Endothelial cell of umbilical vein (primary cell): Measurements from ENCODE around the gene UBE2I. TPM values are rescaled to one million over a fixed set of nuclear protein-coding genes. Genes with fewer than 3 reads are reported as not detected.

Source experiments
- BruUV-seq: library from RNA; stranded (reverse); fragments of 400-500 nt; replicated peaks from 2 replicates; lab custom pipeline; 2021; lab: Mats Ljungman, UMichigan
- CTCF ChIA-PET: fragments of 300-600, 350-600 bp; sonication (Branson Sonifier 250); formaldehyde crosslinking; loops from one replicate; lab custom pipeline; 2021; ENCODE audit warnings: antibody characterized with exemption, inconsistent platforms; lab: Charles Lee
- POLR2A ChIA-PET: fragments of 300-600, 350-600 bp; sonication (Branson Sonifier 250); formaldehyde crosslinking; loops from one replicate; lab custom pipeline; 2021; ENCODE audit warnings: antibody characterized with exemption, inconsistent platforms; lab: Charles Lee
- DNase-seq: peaks from one replicate; pipeline ENCODE4 v3.0.0-alpha.2; 2011; ENCODE audit warnings: low read depth, low spot score
- FAIRE-seq: peaks from 2 replicates; lab custom pipeline; 2011; peaks lifted over from hg19 to GRCh38; lab: Jason Lieb, UNC
- H2AFZ ChIP-seq: 2 replicates; pipeline ENCODE4 v1.6.0; 2012; ENCODE audit warnings: low read depth, low read length, control low read depth, inconsistent platforms
- H3K27ac ChIP-seq: 2 replicates; pipeline ENCODE4 v1.5.1; 2011; ENCODE audit warnings: low read depth, mild to moderate bottlenecking, control low read depth, low read length, moderate library complexity; ENCODE audit not compliant: insufficient read depth
- H3K27me3 ChIP-seq, 2 experiments: 2 replicates each; pipeline versions ENCODE4 v1.6.0 to v1.6.1; 2011; ENCODE audit warnings: low read length in 2 of 2, mixed read lengths in 1 of 2; ENCODE audit not compliant: control insufficient read depth in 2 of 2, insufficient read depth in 2 of 2
- H3K36me3 ChIP-seq, 2 experiments: 2 replicates in 1 of 2; 3 replicates in 1 of 2; pipeline ENCODE4 v1.5.1; 2011; ENCODE audit warnings: low read length in 2 of 2, mild to moderate bottlenecking in 1 of 2, moderate library complexity in 1 of 2; ENCODE audit not compliant: control insufficient read depth in 2 of 2, insufficient read depth in 2 of 2; ENCODE audit errors: extremely low read depth in 1 of 2
- H3K4me1 ChIP-seq: 3 replicates; pipeline ENCODE4 v1.5.1; 2011; ENCODE audit warnings: mild to moderate bottlenecking, low read length; ENCODE audit not compliant: control insufficient read depth, insufficient read depth; ENCODE audit errors: extremely low read depth
- H3K4me2 ChIP-seq: 2 replicates; pipeline ENCODE4 v1.6.1; 2011; ENCODE audit warnings: low read length, control low read depth, mixed read lengths; ENCODE audit not compliant: insufficient read depth
- H3K4me3 ChIP-seq, 3 experiments: fragments of 200-600 bp in 1 of 3; sonication (generic), shearing (Covaris generic) in 1 of 3; replicated peaks in 1 of 3; 2 replicates each; pipeline ENCODE4 v1.5.1; 2011 to 2016; ENCODE audit warnings: control low read depth in 3 of 3, low read length in 3 of 3, mild to moderate bottlenecking in 2 of 3, inconsistent platforms in 1 of 3, low read depth in 1 of 3, moderate library complexity in 1 of 3; ENCODE audit not compliant: insufficient read depth in 1 of 3
- H3K79me2 ChIP-seq: 2 replicates; pipeline ENCODE4 v1.6.0; 2012; ENCODE audit warnings: low read length, inconsistent platforms; ENCODE audit not compliant: control insufficient read depth, insufficient read depth
- H3K9ac ChIP-seq: replicated peaks from 2 replicates; pipeline ENCODE3; 2011; ENCODE audit warnings: low read length, control low read depth; ENCODE audit not compliant: insufficient read depth; ENCODE audit errors: extremely low read depth
- H3K9me1 ChIP-seq: replicated peaks from 3 replicates; pipeline ENCODE4 v1.6.0; 2011; ENCODE audit warnings: mild to moderate bottlenecking, low read length; ENCODE audit not compliant: control insufficient read depth, insufficient read depth; ENCODE audit errors: extremely low read depth
- H3K9me3 ChIP-seq: replicated peaks from 2 replicates; pipeline ENCODE4 v1.5.1; 2012; ENCODE audit warnings: low read length, inconsistent platforms; ENCODE audit not compliant: control insufficient read depth, insufficient read depth
- H4K20me1 ChIP-seq: replicated peaks from 2 replicates; pipeline ENCODE3; 2011; ENCODE audit warnings: mild to moderate bottlenecking, low read length; ENCODE audit not compliant: control insufficient read depth, insufficient read depth; ENCODE audit errors: extremely low read depth
- EZH2 ChIP-seq: IDR thresholded peaks from 2 replicates; pipeline ENCODE4 v1.6.1; 2012; ENCODE audit warnings: borderline replicate concordance, low read depth, mild to moderate bottlenecking, moderate library complexity, low read length, inconsistent platforms; ENCODE audit not compliant: severe bottlenecking
- FOS ChIP-seq: IDR thresholded peaks from 2 replicates; pipeline ENCODE4 v1.6.1; 2011; ENCODE audit warnings: mild to moderate bottlenecking, low read length, moderate library complexity, borderline replicate concordance; ENCODE audit not compliant: insufficient read depth
- GATA2 ChIP-seq: IDR thresholded peaks from 2 replicates; pipeline ENCODE4 v1.7.0; 2011; ENCODE audit warnings: low read depth, mild to moderate bottlenecking, moderate library complexity, mixed read lengths, low read length; ENCODE audit not compliant: insufficient read length, insufficient read depth
- JUN ChIP-seq: IDR thresholded peaks from 2 replicates; pipeline ENCODE4 v1.6.1; 2011; ENCODE audit warnings: borderline replicate concordance, low read depth; ENCODE audit not compliant: insufficient read length, insufficient read depth
- MAX ChIP-seq: IDR thresholded peaks from 2 replicates; pipeline ENCODE4 v1.6.1; 2011; ENCODE audit not compliant: insufficient read depth, insufficient read length
- MYC ChIP-seq: IDR thresholded peaks from one replicate; pipeline ENCODE4 v1.6.1; 2011; ENCODE audit warnings: mild to moderate bottlenecking, low read depth, low read length
- POLR2A ChIP-seq: IDR thresholded peaks from 2 replicates; pipeline ENCODE4 v1.6.1; 2012; ENCODE audit warnings: low read depth, mild to moderate bottlenecking, control low read depth, low read length
- dilution Hi-C: fragments of 300-500 bp; cut with MboI; formaldehyde crosslinking; loops from one replicate; pipeline ENCODE4 v1.15.0; 2019; ENCODE audit warnings: low sequenced_read_pairs; ENCODE audit not compliant: extremely low pct_ligation_motif_present
- intact Hi-C: fragments of 100-400 bp; cut with micrococcal nuclease; formaldehyde crosslinking; loops from one replicate; pipeline ENCODE4 v1.10.0; 2022
- polyA plus RNA-seq, 4 experiments: library from polyadenylated mRNA; depleted of rRNA in 3 of 4; stranded (reverse) in 3 of 4; unstranded in 1 of 4; fragments of >200 nt; gene quantifications; 2 replicates each; pipeline versions ENCODE4 v1.2.1 to v1.2.3, GENCODE V29; 2011 to 2012; ENCODE audit warnings: missing spikeins in 1 of 4
- total RNA-seq: library from RNA; stranded (reverse); gene quantifications from 2 replicates; pipeline ENCODE4 v1.2.3, GENCODE V29; 2021

UBE2I gene
- total and polyA plus RNA-seq, 2 donors (not counting 3 experiments of a cell fraction or from before 2014, with no cell fraction given) = 122 to 233 TPM

GRCh38 chr16:1375298-1375640, 65.8 kb downstream of the UBE2I start:
- Histone ChIP-seq H3K9ac (no peak overlapping the region), H3K4me2 (no peak overlapping the region), H2AFZ (no peak overlapping the region), H3K27ac (no peak overlapping the region), H3K9me1 (no peaks in the 10 kb centered on the region), H3K79me2 (peaks cover 24% of the 10 kb centered on the region), H3K9me3 (no peaks in the 10 kb centered on the region), H3K4me1 (peaks cover 12% of the 10 kb centered on the region), H3K27me3 (no peaks in the 10 kb centered on the region), H3K4me3 (no peak overlapping the region), H4K20me1 (no peaks in the 10 kb centered on the region), H3K36me3 (peaks cover 0 to 3% of the 10 kb centered on the region in 2 experiments)
- intact Hi-C loops (loop anchor here (5.0 kb wide), 1 partner anchor 332 kb away; the partner anchor contains the start of gene MAPK8IP3), dilution Hi-C loops (no loop called here)
- FAIRE-seq (no peak), DNase-seq (no peak)
- ChIA-PET CTCF (interaction anchor here (1.9 kb wide), 1 partner anchor 11 kb away, joined by 13 read pairs; no protein-coding TSS in a partner anchor), POLR2A (no interaction called here)
- no peak for TF ChIP-seq MYC
- TF ChIP-seq EZH2 = no peak
- no peak for TF ChIP-seq POLR2A
- no peak for TF ChIP-seq FOS
- no peak for TF ChIP-seq MAX
- TF ChIP-seq GATA2 = no peak
- no peak for TF ChIP-seq JUN
- BruUV-seq = no TSS peak
